Measurements from ENCODE around the gene ZNF423. TPM values are rescaled to one million over a fixed set of nuclear protein-coding genes. Genes with fewer than 3 reads are reported as not detected.

Gene ZNF423
- total and polyA plus RNA-seq, 2 experiments from 2014 or later, result 14.9 to 41.8 TPM

DNA sequence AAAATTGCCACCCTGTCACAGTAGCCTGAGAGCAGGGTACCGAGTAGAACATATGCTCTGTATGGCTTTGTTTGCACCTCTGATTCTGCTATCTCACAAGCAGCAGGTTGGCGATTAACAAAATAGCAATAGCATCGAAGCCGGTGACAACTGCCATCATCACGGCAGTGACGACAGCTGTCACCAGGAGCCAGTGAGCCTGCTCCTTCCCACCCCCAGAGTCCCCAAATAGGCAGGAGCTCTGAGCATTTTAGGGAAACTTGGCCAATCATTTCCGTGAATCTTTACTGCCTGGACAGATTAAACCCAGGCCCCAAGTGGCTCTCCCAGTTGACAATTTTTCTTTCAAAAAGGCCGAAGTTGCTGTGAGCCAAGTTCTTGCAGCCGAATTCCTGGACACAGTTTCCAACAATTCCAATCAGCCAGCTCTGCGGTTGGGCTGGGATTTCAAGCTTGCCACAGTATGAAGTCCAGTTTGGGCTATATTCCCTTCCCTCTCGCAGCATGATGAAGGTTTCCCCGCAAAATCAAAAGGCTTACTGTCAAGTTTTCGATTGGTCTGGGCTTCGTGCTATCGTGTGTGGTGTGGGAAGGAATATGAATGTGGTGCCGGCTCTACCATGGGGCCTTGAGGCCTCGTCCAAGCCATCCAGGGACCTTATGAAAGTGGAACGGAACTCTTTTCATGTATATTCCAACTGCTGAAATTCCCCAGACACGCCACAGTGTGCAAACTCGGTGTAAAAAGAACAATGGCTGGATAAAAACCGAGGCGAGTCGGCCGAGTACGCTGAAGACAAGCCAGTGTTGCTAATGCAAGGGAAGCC lies 295.7 kb downstream of the ZNF423 start:
- no peak overlapping the region for H3K4me3 Mint-ChIP-seq
- H4K20me1 ChIP-seq (replicated peaks; ENCODE audit: insufficient read depth), result no peaks in the 10 kb centered on the region
- H3K36me3 ChIP-seq (ENCODE audit: insufficient read depth), result no peaks in the 10 kb centered on the region
- 0 out of 2 replicates have a peak overlapping the region, but pooled peaks have one; percentile 5 for H3K27ac ChIP-seq (ENCODE audit: low read depth)
- H3K27me3 Mint-ChIP-seq (ENCODE audit: insufficient read depth, low read depth, poor library complexity), result peaks cover 4% of the 10 kb centered on the region
- no peaks in the 10 kb centered on the region for H3K36me3 Mint-ChIP-seq (ENCODE audit: low read depth)
- H3K4me3 ChIP-seq, result no peak overlapping the region
- TF ChIP-seq ZNF331 (CRISPR knock-in tag; IDR thresholded peaks at IDR 0.05; ENCODE audit: low read depth), result no peak
- TF ChIP-seq POLR2AphosphoS5 (IDR thresholded peaks at IDR 0.05; ENCODE audit: low read depth), result no peak
- no peak for TF ChIP-seq EZH2 (IDR thresholded peaks at IDR 0.05; ENCODE audit: low read depth, unreplicated experiment)
- TF ChIP-seq, protein P1, sequence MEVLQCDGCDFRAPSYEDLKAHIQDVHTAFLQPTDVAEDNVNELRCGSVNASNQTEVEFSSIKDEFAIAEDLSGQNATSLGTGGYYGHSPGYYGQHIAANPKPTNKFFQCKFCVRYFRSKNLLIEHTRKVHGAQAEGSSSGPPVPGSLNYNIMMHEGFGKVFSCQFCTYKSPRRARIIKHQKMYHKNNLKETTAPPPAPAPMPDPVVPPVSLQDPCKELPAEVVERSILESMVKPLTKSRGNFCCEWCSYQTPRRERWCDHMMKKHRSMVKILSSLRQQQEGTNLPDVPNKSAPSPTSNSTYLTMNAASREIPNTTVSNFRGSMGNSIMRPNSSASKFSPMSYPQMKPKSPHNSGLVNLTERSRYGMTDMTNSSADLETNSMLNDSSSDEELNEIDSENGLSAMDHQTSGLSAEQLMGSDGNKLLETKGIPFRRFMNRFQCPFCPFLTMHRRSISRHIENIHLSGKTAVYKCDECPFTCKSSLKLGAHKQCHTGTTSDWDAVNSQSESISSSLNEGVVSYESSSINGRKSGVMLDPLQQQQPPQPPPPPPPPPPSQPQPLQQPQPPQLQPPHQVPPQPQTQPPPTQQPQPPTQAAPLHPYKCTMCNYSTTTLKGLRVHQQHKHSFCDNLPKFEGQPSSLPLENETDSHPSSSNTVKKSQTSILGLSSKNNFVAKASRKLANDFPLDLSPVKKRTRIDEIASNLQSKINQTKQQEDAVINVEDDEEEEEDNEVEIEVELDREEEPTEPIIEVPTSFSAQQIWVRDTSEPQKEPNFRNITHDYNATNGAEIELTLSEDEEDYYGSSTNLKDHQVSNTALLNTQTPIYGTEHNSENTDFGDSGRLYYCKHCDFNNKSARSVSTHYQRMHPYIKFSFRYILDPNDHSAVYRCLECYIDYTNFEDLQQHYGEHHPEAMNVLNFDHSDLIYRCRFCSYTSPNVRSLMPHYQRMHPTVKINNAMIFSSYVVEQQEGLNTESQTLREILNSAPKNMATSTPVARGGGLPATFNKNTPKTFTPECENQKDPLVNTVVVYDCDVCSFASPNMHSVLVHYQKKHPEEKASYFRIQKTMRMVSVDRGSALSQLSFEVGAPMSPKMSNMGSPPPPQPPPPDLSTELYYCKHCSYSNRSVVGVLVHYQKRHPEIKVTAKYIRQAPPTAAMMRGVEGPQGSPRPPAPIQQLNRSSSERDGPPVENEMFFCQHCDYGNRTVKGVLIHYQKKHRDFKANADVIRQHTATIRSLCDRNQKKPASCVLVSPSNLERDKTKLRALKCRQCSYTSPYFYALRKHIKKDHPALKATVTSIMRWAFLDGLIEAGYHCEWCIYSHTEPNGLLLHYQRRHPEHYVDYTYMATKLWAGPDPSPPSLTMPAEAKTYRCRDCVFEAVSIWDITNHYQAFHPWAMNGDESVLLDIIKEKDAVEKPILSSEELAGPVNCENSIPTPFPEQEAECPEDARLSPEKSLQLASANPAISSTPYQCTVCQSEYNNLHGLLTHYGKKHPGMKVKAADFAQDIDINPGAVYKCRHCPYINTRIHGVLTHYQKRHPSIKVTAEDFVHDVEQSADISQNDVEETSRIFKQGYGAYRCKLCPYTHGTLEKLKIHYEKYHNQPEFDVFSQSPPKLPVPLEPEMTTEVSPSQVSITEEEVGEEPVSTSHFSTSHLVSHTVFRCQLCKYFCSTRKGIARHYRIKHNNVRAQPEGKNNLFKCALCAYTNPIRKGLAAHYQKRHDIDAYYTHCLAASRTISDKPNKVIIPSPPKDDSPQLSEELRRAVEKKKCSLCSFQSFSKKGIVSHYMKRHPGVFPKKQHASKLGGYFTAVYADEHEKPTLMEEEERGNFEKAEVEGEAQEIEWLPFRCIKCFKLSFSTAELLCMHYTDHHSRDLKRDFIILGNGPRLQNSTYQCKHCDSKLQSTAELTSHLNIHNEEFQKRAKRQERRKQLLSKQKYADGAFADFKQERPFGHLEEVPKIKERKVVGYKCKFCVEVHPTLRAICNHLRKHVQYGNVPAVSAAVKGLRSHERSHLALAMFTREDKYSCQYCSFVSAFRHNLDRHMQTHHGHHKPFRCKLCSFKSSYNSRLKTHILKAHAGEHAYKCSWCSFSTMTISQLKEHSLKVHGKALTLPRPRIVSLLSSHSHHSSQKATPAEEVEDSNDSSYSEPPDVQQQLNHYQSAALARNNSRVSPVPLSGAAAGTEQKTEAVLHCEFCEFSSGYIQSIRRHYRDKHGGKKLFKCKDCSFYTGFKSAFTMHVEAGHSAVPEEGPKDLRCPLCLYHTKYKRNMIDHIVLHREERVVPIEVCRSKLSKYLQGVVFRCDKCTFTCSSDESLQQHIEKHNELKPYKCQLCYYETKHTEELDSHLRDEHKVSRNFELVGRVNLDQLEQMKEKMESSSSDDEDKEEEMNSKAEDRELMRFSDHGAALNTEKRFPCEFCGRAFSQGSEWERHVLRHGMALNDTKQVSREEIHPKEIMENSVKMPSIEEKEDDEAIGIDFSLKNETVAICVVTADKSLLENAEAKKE (CRISPR knock-in tag; IDR thresholded peaks at IDR 0.05), result no peak
- TF ChIP-seq STAT1 (IDR thresholded peaks at IDR 0.05; ENCODE audit: unreplicated experiment), result no peak
- TF ChIP-seq ZNF114 (CRISPR knock-in tag; IDR thresholded peaks at IDR 0.05), result no peak
- no peak for TF ChIP-seq JUNB (IDR thresholded peaks at IDR 0.05; ENCODE audit: unreplicated experiment)
- TF ChIP-seq CREB1 (CRISPR knock-in tag; IDR thresholded peaks at IDR 0.05; ENCODE audit: low read depth), result no peak
- TF ChIP-seq EZH2phosphoT487 (IDR thresholded peaks at IDR 0.05; ENCODE audit: unreplicated experiment), result no peak
- TF ChIP-seq NANOG (IDR thresholded peaks at IDR 0.05; ENCODE audit: borderline replicate concordance), result no peak
- TF ChIP-seq, protein P2, sequence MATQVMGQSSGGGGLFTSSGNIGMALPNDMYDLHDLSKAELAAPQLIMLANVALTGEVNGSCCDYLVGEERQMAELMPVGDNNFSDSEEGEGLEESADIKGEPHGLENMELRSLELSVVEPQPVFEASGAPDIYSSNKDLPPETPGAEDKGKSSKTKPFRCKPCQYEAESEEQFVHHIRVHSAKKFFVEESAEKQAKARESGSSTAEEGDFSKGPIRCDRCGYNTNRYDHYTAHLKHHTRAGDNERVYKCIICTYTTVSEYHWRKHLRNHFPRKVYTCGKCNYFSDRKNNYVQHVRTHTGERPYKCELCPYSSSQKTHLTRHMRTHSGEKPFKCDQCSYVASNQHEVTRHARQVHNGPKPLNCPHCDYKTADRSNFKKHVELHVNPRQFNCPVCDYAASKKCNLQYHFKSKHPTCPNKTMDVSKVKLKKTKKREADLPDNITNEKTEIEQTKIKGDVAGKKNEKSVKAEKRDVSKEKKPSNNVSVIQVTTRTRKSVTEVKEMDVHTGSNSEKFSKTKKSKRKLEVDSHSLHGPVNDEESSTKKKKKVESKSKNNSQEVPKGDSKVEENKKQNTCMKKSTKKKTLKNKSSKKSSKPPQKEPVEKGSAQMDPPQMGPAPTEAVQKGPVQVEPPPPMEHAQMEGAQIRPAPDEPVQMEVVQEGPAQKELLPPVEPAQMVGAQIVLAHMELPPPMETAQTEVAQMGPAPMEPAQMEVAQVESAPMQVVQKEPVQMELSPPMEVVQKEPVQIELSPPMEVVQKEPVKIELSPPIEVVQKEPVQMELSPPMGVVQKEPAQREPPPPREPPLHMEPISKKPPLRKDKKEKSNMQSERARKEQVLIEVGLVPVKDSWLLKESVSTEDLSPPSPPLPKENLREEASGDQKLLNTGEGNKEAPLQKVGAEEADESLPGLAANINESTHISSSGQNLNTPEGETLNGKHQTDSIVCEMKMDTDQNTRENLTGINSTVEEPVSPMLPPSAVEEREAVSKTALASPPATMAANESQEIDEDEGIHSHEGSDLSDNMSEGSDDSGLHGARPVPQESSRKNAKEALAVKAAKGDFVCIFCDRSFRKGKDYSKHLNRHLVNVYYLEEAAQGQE (IDR thresholded peaks at IDR 0.05; ENCODE audit: unreplicated experiment), result no peak
- TF ChIP-seq ETS1 (IDR thresholded peaks at IDR 0.05), result no peak
- no peak for TF ChIP-seq CTCF (conservative IDR thresholded peaks at IDR 0.05; ENCODE audit: low read depth in 2 of 2)
- H3K4me1 ChIP-seq (ENCODE audit: insufficient read depth), result peaks cover 20% of the 10 kb centered on the region
- no peaks in the 10 kb centered on the region for H3K9me3 Mint-ChIP-seq
- no peak overlapping the region for H3K4me2 ChIP-seq
- no peaks in the 10 kb centered on the region for H3K27me3 ChIP-seq (ENCODE audit: insufficient read depth)
- no peaks in the 10 kb centered on the region for H3K79me2 ChIP-seq (replicated peaks; ENCODE audit: insufficient read depth)
- DNase-seq (ENCODE audit: low spot score), result no peak
- no peak overlapping the region for H2AFZ ChIP-seq
- H3F3A ChIP-seq (replicated peaks; ENCODE audit: low read depth), result no peaks in the 10 kb centered on the region
- no peak for ATAC-seq
- peaks cover 13% of the 10 kb centered on the region for H3K4me1 Mint-ChIP-seq
- 0 out of 2 replicates have a peak, but pooled peaks cover 9% of the 10 kb centered on the region for H3K9me2 ChIP-seq (ENCODE audit: insufficient read depth)
- H3K27ac Mint-ChIP-seq, result no peak overlapping the region
